Measurements from ENCODE around the gene PPAN. TPM values are rescaled to one million over a fixed set of nuclear protein-coding genes. Genes with fewer than 3 reads are reported as not detected.

PPAN gene
- polyA plus RNA-seq, 4 donors = 26.2 to 48.3 (median 35.3) TPM

DNA sequence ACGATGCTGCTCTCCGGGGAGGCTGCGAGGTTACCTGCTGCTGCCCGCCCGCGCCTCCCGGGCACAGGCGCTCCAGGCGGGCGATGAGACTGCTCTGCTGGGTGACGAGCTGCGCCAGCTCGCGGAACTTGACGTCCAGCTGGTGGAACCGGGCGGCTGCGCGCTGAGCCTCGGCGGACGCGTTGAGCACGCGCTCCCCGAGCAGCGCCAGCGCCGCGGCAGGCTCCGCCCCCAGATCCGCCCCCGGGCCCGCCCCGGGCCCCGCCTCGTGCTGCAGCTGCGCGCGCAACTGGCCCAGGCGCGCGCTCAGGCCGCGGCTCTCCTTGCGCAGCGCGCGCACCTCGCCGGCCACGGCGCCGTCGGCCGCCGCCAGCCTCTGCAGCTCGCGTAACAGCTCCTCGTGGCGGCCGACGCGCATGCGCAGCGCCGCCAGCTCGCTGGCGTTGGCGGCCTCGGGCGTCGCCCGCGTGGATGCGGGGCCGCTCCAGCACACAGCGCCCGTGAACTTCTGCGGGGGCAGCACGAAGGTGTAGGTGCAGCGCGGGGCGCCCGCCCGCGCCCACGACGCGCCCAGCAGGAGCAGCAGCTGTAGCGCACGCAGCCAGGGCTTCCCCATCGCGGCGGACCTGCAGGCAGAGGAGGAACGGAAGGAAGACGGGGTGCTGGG is 10.1 kb upstream of the PPAN start:
- peaks cover 0 to 3% of the 10 kb centered on the region in 2 donors for H3K9me3 ChIP-seq (ENCODE audit: control insufficient read depth in 2 of 2, insufficient read depth in 1 of 2, low read depth in 1 of 2, low read length in 1 of 2)
- FAIRE-seq = no peak
- H3K4me3 ChIP-seq (ENCODE audit: low read depth in 1 of 3, low read length in 3 of 3) = peak overlapping the region; percentile 17 to 35 (median 22)
- no peaks in the 10 kb centered on the region for H3K27me3 ChIP-seq (ENCODE audit: control insufficient read depth in 3 of 3, insufficient read depth in 3 of 3, low read length in 3 of 3)
- H3K36me3 ChIP-seq (ENCODE audit: control insufficient read depth in 3 of 3, insufficient read depth in 2 of 3, low read depth in 1 of 3, low read length in 3 of 3) = peaks cover 0 to 24% (median 7%) of the 10 kb centered on the region in 3 donors
- DNase-seq = peak; percentile 92 to 96
- H3K27ac ChIP-seq (ENCODE audit: low read depth in 1 of 3, low read length in 2 of 3) = peak overlapping the region; percentile 58 to 82 (median 74)
- H3K4me1 ChIP-seq (ENCODE audit: control insufficient read depth in 3 of 3, insufficient read depth in 2 of 3, low read depth in 1 of 3, low read length in 2 of 3) = peaks cover 0 to 6% (median 0%) of the 10 kb centered on the region in 3 donors
- 2 to 4% (median 3%) methylated on average over 28 to 97 of the region's 97 CpGs for WGBS, 3 donors

DNA sequence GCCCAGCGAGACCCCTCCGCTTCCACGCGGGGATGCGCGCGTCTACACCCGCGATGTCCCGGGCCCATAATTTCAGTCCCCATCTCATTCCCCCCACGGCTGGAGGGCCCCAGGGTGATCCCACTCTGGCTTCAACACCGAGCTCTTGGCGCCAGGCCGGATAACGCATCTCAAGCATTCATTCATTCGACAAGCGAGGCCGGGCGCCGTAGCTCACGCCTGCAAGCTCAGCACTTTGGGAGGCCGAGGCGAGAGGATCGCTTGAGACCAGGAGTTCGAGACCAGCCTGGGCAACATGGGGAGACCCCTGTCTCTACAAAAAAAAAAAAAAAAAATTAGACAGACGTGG is 9.6 kb upstream of the PPAN start:
- peak overlapping the region; percentile 17 to 35 (median 22) for H3K4me3 ChIP-seq (ENCODE audit: low read depth in 1 of 3, low read length in 3 of 3)
- no peak for FAIRE-seq
- peak overlapping the region in 1 of 3 donors; percentile 81 for H3K27ac ChIP-seq (ENCODE audit: low read depth in 1 of 3, low read length in 2 of 3)
- peaks cover 0 to 18% (median 4%) of the 10 kb centered on the region in 3 donors for H3K36me3 ChIP-seq (ENCODE audit: control insufficient read depth in 3 of 3, insufficient read depth in 2 of 3, low read depth in 1 of 3, low read length in 3 of 3)
- no peaks in the 10 kb centered on the region for H3K27me3 ChIP-seq (ENCODE audit: control insufficient read depth in 3 of 3, insufficient read depth in 3 of 3, low read length in 3 of 3)
- DNase-seq = no peak
- peaks cover 0 to 6% (median 0%) of the 10 kb centered on the region in 3 donors for H3K4me1 ChIP-seq (ENCODE audit: control insufficient read depth in 3 of 3, insufficient read depth in 2 of 3, low read depth in 1 of 3, low read length in 2 of 3)
- H3K9me3 ChIP-seq (ENCODE audit: control insufficient read depth in 2 of 2, insufficient read depth in 1 of 2, low read depth in 1 of 2, low read length in 1 of 2) = peaks cover 0 to 3% of the 10 kb centered on the region in 2 donors
- WGBS, 3 donors = 28 to 38% (median 28%) methylated on average over 23 to 26 of the region's 26 CpGs

- FAIRE-seq = no peak
- DNase-seq = no peak
- H3K9me3 ChIP-seq (ENCODE audit: control insufficient read depth in 2 of 2, insufficient read depth in 1 of 2, low read depth in 1 of 2, low read length in 1 of 2) = peaks cover 0 to 3% of the 10 kb centered on the region in 2 donors
- no peak overlapping the region for H3K4me3 ChIP-seq (ENCODE audit: low read depth in 1 of 3, low read length in 3 of 3)
- no peaks in the 10 kb centered on the region for H3K27me3 ChIP-seq (ENCODE audit: control insufficient read depth in 3 of 3, insufficient read depth in 3 of 3, low read length in 3 of 3)
- H3K36me3 ChIP-seq (ENCODE audit: control insufficient read depth in 3 of 3, insufficient read depth in 2 of 3, low read depth in 1 of 3, low read length in 3 of 3) = no peaks in the 10 kb centered on the region
- H3K4me1 ChIP-seq (ENCODE audit: control insufficient read depth in 3 of 3, insufficient read depth in 2 of 3, low read depth in 1 of 3, low read length in 2 of 3) = peaks cover 0 to 6% (median 0%) of the 10 kb centered on the region in 3 donors
- 82 to 89% (median 83%) methylated on average over 5 of the region's 5 CpGs for WGBS, 3 donors
- peak overlapping the region in 1 of 3 donors; percentile 27 for H3K27ac ChIP-seq (ENCODE audit: low read depth in 1 of 3, low read length in 2 of 3)
Observed at GRCh38 chr19:10100163-10100785, 5.9 kb upstream of the PPAN start.

GRCh38 chr19:10102787-10103236 is 3.4 kb upstream of the PPAN start:
- FAIRE-seq (no peak), DNase-seq (peak in 1 of 2 donors; percentile 4)
- WGBS, 3 donors = 55 to 67% (median 63%) methylated on average over 7 of the region's 7 CpGs
- peaks cover under 1 to 6% (median under 1%) of the 10 kb centered on the region in 3 donors for H3K36me3 ChIP-seq (ENCODE audit: control insufficient read depth in 3 of 3, insufficient read depth in 2 of 3, low read depth in 1 of 3, low read length in 3 of 3)
- H3K9me3 ChIP-seq (ENCODE audit: control insufficient read depth in 2 of 2, insufficient read depth in 1 of 2, low read depth in 1 of 2, low read length in 1 of 2) = no peaks in the 10 kb centered on the region
- peak overlapping the region; percentile 58 to 92 (median 80) for H3K27ac ChIP-seq (ENCODE audit: low read depth in 1 of 3, low read length in 2 of 3)
- peaks cover 0 to 4% (median 3%) of the 10 kb centered on the region in 3 donors for H3K4me1 ChIP-seq (ENCODE audit: control insufficient read depth in 3 of 3, insufficient read depth in 2 of 3, low read depth in 1 of 3, low read length in 2 of 3)
- H3K27me3 ChIP-seq (ENCODE audit: control insufficient read depth in 3 of 3, insufficient read depth in 3 of 3, low read length in 3 of 3) = no peaks in the 10 kb centered on the region
- no peak overlapping the region for H3K4me3 ChIP-seq (ENCODE audit: low read depth in 1 of 3, low read length in 3 of 3)

DNA sequence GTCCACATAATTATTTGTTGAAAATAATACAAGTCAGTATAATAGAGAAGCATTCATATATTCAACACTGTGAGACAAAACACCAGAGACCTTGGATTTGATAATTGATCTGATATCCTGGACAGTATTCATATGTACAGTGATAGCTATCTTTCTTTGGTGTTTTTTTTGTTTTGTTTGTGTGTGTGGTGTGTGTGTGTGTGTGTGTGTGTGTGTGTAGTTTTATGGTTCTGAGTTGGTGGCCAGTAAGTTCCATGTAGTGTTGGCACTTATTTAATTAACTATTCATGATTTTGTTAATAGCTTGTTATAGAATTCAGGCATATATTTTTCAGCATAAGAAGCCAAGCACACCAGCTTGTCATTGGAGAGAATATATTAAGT is 2.0 kb upstream of the PPAN start:
- FAIRE-seq (no peak), DNase-seq (no peak)
- Histone ChIP-seq H3K4me3 (ENCODE audit: low read depth in 1 of 3, low read length in 3 of 3) (no peak overlapping the region), H3K4me1 (ENCODE audit: control insufficient read depth in 3 of 3, insufficient read depth in 2 of 3, low read depth in 1 of 3, low read length in 2 of 3) (peaks cover 0 to 4% (median 3%) of the 10 kb centered on the region in 3 donors), H3K27ac (ENCODE audit: low read depth in 1 of 3, low read length in 2 of 3) (peak overlapping the region in 1 of 3 donors; percentile 70), H3K27me3 (ENCODE audit: control insufficient read depth in 3 of 3, insufficient read depth in 3 of 3, low read length in 3 of 3) (no peaks in the 10 kb centered on the region), H3K36me3 (ENCODE audit: control insufficient read depth in 3 of 3, insufficient read depth in 2 of 3, low read depth in 1 of 3, low read length in 3 of 3) (peaks cover 2 to 19% (median 3%) of the 10 kb centered on the region in 3 donors), H3K9me3 (ENCODE audit: control insufficient read depth in 2 of 2, insufficient read depth in 1 of 2, low read depth in 1 of 2, low read length in 1 of 2) (no peaks in the 10 kb centered on the region)

- Histone ChIP-seq H3K27me3 (ENCODE audit: control insufficient read depth in 3 of 3, insufficient read depth in 3 of 3, low read length in 3 of 3) (no peaks in the 10 kb centered on the region), H3K4me1 (ENCODE audit: control insufficient read depth in 3 of 3, insufficient read depth in 2 of 3, low read depth in 1 of 3, low read length in 2 of 3) (peaks cover 0 to 4% (median 3%) of the 10 kb centered on the region in 3 donors), H3K36me3 (ENCODE audit: control insufficient read depth in 3 of 3, insufficient read depth in 2 of 3, low read depth in 1 of 3, low read length in 3 of 3) (peaks cover 3 to 26% (median 4%) of the 10 kb centered on the region in 3 donors), H3K9me3 (ENCODE audit: control insufficient read depth in 2 of 2, insufficient read depth in 1 of 2, low read depth in 1 of 2, low read length in 1 of 2) (no peaks in the 10 kb centered on the region), H3K4me3 (ENCODE audit: low read depth in 1 of 3, low read length in 3 of 3) (peak overlapping the region in 1 of 3 donors; percentile 21), H3K27ac (ENCODE audit: low read depth in 1 of 3, low read length in 2 of 3) (peak overlapping the region; percentile 70 to 83 (median 71))
- WGBS, 3 donors = 38 to 65% (median 44%) methylated on average over 15 of the region's 15 CpGs
- FAIRE-seq (no peak), DNase-seq (peak; percentile 21 to 76)
Observed at GRCh38 chr19:10104665-10105508, 1.3 kb upstream of the PPAN start.

GRCh38 chr19:10105509-10106099 is 558 bp upstream of the PPAN start:
- no peaks in the 10 kb centered on the region for H3K27me3 ChIP-seq (ENCODE audit: control insufficient read depth in 3 of 3, insufficient read depth in 3 of 3, low read length in 3 of 3)
- H3K4me3 ChIP-seq (ENCODE audit: low read depth in 1 of 3, low read length in 3 of 3) = peak overlapping the region in 1 of 3 donors; percentile 78
- no peaks in the 10 kb centered on the region for H3K9me3 ChIP-seq (ENCODE audit: control insufficient read depth in 2 of 2, insufficient read depth in 1 of 2, low read depth in 1 of 2, low read length in 1 of 2)
- no peak for DNase-seq
- no peak for FAIRE-seq
- peaks cover 4 to 33% (median 11%) of the 10 kb centered on the region in 3 donors for H3K36me3 ChIP-seq (ENCODE audit: control insufficient read depth in 3 of 3, insufficient read depth in 2 of 3, low read depth in 1 of 3, low read length in 3 of 3)
- peaks cover 0 to 4% (median 3%) of the 10 kb centered on the region in 3 donors for H3K4me1 ChIP-seq (ENCODE audit: control insufficient read depth in 3 of 3, insufficient read depth in 2 of 3, low read depth in 1 of 3, low read length in 2 of 3)
- 31 to 45% (median 33%) methylated on average over 13 to 16 of the region's 16 CpGs for WGBS, 3 donors
- peak overlapping the region; percentile 70 to 83 (median 71) for H3K27ac ChIP-seq (ENCODE audit: low read depth in 1 of 3, low read length in 2 of 3)

DNA sequence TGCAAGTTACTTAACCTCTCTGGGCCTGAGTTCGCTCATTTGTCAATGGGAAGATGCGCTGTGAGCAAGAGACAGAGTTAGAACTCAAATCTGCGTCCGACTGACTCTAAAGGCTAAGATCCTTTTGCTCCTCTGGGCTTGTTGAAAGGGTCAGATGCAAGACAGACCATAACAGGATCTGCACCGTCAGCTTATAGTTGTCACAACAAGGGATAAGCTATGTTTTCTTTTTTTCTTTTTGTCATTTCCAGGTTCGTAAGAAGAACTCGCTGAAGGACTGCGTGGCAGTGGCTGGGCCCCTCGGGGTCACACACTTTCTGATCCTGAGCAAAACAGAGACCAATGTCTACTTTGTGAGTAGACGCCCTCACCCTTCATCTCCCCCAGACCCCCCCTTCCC is 1.1 kb downstream of the PPAN start:
- Histone ChIP-seq H3K4me1 (ENCODE audit: control insufficient read depth in 3 of 3, insufficient read depth in 2 of 3, low read depth in 1 of 3, low read length in 2 of 3) (peaks cover 0 to 4% (median 3%) of the 10 kb centered on the region in 3 donors), H3K4me3 (ENCODE audit: low read depth in 1 of 3, low read length in 3 of 3) (peak overlapping the region in 2 of 3 donors; percentile 78 to 83), H3K27ac (ENCODE audit: low read depth in 1 of 3, low read length in 2 of 3) (no peak overlapping the region), H3K9me3 (ENCODE audit: control insufficient read depth in 2 of 2, insufficient read depth in 1 of 2, low read depth in 1 of 2, low read length in 1 of 2) (no peaks in the 10 kb centered on the region), H3K27me3 (ENCODE audit: control insufficient read depth in 3 of 3, insufficient read depth in 3 of 3, low read length in 3 of 3) (no peaks in the 10 kb centered on the region), H3K36me3 (ENCODE audit: control insufficient read depth in 3 of 3, insufficient read depth in 2 of 3, low read depth in 1 of 3, low read length in 3 of 3) (peaks cover 4 to 50% (median 13%) of the 10 kb centered on the region in 3 donors)
- DNase-seq = no peak
- 59 to 65% (median 64%) methylated on average over 10 of the region's 10 CpGs for WGBS, 3 donors
- FAIRE-seq = no peak

All from small intestine (tissue), 7 donors.